Measurements from ENCODE around the gene ANP32B. TPM values are rescaled to one million over a fixed set of nuclear protein-coding genes. Genes with fewer than 3 reads are reported as not detected.

ANP32B gene
- total RNA-seq, 2 experiments from 2014 or later: 32.1 to 389 TPM

DNA sequence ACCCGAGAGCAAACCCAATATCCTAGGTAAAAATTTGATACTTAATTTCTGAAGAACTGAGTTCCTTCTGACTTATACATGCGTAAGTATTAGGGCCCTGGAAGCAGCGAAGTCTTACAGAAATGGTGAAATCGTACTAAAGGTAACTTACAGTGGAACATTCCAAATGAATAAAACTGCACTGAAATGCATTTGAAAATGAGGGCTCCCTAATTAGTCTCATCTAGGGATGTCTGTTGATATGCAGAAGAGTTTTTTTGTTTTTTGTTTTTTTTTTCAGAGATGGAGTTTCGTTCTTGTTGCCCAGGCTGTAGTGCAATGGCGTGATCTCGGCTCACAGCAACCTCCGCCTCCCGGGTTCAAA is 63.0 kb downstream of the ANP32B start:
- H3K4me3 ChIP-seq (ENCODE audit: low read depth, low read length, poor library complexity, severe bottlenecking): peak overlapping the region; percentile 72
- H3K9me3 ChIP-seq (ENCODE audit: low read length): 0 out of 2 replicates have a peak, but pooled peaks cover 4% of the 10 kb centered on the region
- POLR2A ChIA-PET: interaction anchor here (0.8 to 4.3 kb wide), 9 partner anchors 8 to 349 kb away, joined by 3 to 41 read pairs (median 3); partner anchors contain the start of genes NANS and XPA
- BruUV-seq (replicated peaks): no TSS peak
- H3K4me1 ChIP-seq (ENCODE audit: insufficient read depth, low read length, poor library complexity, severe bottlenecking): peaks cover 49% of the 10 kb centered on the region
- CTCF ChIA-PET (ENCODE audit: unreplicated experiment): interaction anchor here (1.6 kb wide), 1 partner anchor 10 kb away, joined by 5 read pairs; the partner anchor contains the start of gene NANS
- H3K36me3 ChIP-seq (ENCODE audit: insufficient read depth, low read length): peaks cover 27% of the 10 kb centered on the region
- H2AFZ ChIP-seq (ENCODE audit: low read length): peak overlapping the region; percentile 92; the same call in 1 of the 2 replicates
- peak overlapping the region; percentile 68 for H3K4me2 ChIP-seq (ENCODE audit: low read length)
- H4K20me1 ChIP-seq (ENCODE audit: insufficient read depth, low read length): no peaks in the 10 kb centered on the region; the same call in 1 of the 2 replicates
- H3K79me2 ChIP-seq (ENCODE audit: insufficient read depth, low read depth, low read length): peaks cover 44% of the 10 kb centered on the region
- DNase-seq (ENCODE audit: low spot score): no peak
- H3K27ac ChIP-seq (ENCODE audit: low read depth, low read length, poor library complexity, severe bottlenecking): peak overlapping the region; percentile 75
- no peaks in the 10 kb centered on the region for H3K9me2 ChIP-seq (ENCODE audit: insufficient read depth, low read length)
- TF ChIP-seq, protein P1, sequence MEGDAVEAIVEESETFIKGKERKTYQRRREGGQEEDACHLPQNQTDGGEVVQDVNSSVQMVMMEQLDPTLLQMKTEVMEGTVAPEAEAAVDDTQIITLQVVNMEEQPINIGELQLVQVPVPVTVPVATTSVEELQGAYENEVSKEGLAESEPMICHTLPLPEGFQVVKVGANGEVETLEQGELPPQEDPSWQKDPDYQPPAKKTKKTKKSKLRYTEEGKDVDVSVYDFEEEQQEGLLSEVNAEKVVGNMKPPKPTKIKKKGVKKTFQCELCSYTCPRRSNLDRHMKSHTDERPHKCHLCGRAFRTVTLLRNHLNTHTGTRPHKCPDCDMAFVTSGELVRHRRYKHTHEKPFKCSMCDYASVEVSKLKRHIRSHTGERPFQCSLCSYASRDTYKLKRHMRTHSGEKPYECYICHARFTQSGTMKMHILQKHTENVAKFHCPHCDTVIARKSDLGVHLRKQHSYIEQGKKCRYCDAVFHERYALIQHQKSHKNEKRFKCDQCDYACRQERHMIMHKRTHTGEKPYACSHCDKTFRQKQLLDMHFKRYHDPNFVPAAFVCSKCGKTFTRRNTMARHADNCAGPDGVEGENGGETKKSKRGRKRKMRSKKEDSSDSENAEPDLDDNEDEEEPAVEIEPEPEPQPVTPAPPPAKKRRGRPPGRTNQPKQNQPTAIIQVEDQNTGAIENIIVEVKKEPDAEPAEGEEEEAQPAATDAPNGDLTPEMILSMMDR (conservative IDR thresholded peaks at IDR 0.05; ENCODE audit: low read length): no peak
- TF ChIP-seq EZH2phosphoT487 (IDR thresholded peaks at IDR 0.05; ENCODE audit: borderline replicate concordance, low read depth, low read length): no peak
- intact Hi-C loops (cut with micrococcal nuclease; ENCODE audit: unreplicated experiment): no loop called here

DNA sequence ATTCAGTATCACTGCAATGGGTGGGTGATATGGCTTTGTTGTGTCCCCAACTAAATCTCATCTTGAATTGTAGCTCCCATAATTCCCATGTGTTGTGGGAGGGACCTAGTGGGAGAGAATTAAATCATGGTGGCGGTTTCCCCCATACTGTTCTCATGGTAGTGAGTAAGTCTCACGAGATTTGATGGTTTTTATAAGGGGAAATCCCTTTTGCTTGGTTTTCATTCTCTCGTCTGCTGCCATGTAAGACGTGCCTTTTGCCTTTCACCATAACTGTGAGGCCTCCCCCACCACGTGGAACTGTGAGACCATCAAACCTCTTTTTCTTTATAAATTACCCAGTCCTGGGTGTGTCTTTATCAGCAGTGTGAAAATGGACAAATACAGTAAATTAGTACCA is 63.9 kb downstream of the ANP32B start:
- BruUV-seq (replicated peaks): no TSS peak
- H3K79me2 ChIP-seq (ENCODE audit: insufficient read depth, low read depth, low read length): peaks cover 44% of the 10 kb centered on the region
- H3K9me3 ChIP-seq (ENCODE audit: low read length): 0 out of 2 replicates have a peak, but pooled peaks cover 4% of the 10 kb centered on the region
- no peak overlapping the region for H2AFZ ChIP-seq (ENCODE audit: low read length)
- H3K4me3 ChIP-seq (ENCODE audit: low read depth, low read length, poor library complexity, severe bottlenecking): peak overlapping the region; percentile 72
- H4K20me1 ChIP-seq (ENCODE audit: insufficient read depth, low read length): no peaks in the 10 kb centered on the region; the same call in 1 of the 2 replicates
- peaks cover 49% of the 10 kb centered on the region for H3K4me1 ChIP-seq (ENCODE audit: insufficient read depth, low read length, poor library complexity, severe bottlenecking)
- no peaks in the 10 kb centered on the region for H3K9me2 ChIP-seq (ENCODE audit: insufficient read depth, low read length)
- ChIA-PET CTCF (ENCODE audit: unreplicated experiment) (interaction anchor here (0.6 kb wide), 1 partner anchor 86 kb away, joined by 3 read pairs; no protein-coding TSS in a partner anchor), POLR2A (interaction anchor here (0.7 to 4.3 kb wide), 4 partner anchors 9 to 26 kb away, joined by 3 to 41 read pairs (median 6); partner anchors contain the start of gene NANS)
- TF ChIP-seq EZH2phosphoT487 (IDR thresholded peaks at IDR 0.05; ENCODE audit: borderline replicate concordance, low read depth, low read length): no peak
- TF ChIP-seq, protein P1 (conservative IDR thresholded peaks at IDR 0.05; ENCODE audit: low read length): no peak
- peak; percentile 31 for DNase-seq (ENCODE audit: low spot score)
- no peak overlapping the region for H3K27ac ChIP-seq (ENCODE audit: low read depth, low read length, poor library complexity, severe bottlenecking)
- peaks cover 35% of the 10 kb centered on the region for H3K36me3 ChIP-seq (ENCODE audit: insufficient read depth, low read length)
- intact Hi-C loops (cut with micrococcal nuclease; ENCODE audit: unreplicated experiment): no loop called here
- peak overlapping the region; percentile 68 for H3K4me2 ChIP-seq (ENCODE audit: low read length)

Measured in OCI-LY7 (cell line).